HG03159 (cell line): ENCODE results near the gene ADARB1.

Source experiments
- ATAC-seq: cut with Tn5 transposase; IDR thresholded peaks from one replicate; pipeline ENCODE4 v1.9.1; 2021; ENCODE audit warnings: mild to moderate bottlenecking, moderate library complexity; ENCODE audit not compliant: unreplicated experiment

Gene ADARB1

DNA sequence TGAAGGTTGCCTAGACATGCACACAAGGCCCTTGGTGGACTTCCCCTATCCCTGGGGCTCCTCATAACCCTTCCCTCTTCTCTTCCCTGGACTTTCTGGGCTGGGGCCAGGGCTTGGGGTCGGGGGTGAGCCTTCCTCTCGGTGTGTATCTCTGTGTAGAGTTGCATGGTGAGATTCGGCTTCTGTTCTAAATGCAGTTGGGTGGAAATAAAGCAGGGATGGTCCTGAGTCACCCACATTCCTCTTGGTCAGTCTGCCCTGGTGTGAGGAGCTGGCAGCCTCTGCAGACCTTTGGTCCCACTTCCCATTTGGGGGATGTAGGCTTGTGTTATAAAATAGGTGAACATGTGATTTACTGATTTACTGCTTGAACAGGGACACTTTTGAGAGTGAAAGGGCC, 38.0 kb downstream of the ADARB1 start:
- ATAC-seq, result no peak

DNA sequence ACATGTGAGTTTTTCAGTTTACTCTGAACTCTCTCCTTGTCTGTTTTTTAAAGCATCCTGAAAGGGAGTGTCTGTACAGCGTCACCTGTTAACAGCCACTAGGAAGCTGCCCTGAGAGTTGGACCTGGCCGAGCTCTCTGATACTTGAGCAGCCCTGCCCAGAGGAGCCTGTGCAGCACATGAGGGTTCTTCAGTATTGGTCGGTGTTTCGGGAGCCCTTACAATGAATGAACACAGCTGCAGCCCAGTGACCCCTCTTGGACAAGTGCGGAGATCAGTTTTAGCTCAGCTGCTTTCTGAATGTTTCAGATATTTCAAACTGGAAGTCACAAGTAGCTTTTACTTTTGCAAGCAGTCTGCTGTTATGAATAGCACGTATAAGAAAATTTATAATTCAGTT, 39.2 kb downstream of the ADARB1 start:
- ATAC-seq, result no peak

DNA sequence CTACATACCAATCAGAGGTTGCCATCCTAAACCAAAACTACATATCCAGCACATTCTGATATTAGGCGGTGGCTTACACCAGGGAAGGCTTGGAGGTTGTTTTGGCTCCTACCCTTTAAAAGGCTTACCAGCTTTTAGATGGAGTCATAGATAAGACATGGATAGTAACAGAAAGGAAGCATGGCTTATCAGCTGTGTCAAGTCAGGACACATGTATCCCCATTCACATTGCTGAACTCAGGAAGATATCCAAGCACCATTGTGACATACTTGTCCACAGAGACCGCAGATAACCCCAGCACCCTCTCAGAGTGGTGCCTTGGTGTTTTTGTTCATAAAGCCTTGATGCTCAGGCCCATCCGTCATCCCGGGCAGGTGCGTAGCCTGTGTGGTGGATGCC, 39.7 kb downstream of the ADARB1 start:
- no peak for ATAC-seq

- no peak for ATAC-seq
These were observed 40.1 kb downstream of the ADARB1 start for GRCh38 chr21:45114475-45114874.

DNA sequence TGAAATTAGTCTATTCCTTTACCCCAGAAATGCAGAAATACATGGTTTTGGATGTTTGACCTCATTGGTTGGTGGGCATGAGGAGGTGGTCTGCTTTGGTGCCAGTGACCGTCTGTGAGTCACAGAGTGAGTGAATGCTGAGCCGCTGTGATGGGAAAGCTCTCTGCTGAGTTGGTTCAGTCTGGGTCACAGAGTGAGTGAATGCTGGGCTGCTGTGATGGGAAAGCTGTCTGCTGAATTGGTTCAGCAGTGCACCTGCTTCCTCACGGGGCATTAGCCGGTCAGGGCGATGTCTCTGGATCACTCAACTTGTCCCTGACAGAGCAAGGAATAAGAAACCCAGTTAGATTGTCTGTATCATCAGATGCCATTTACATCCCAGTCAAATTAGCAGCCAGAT, 40.8 kb downstream of the ADARB1 start:
- no peak for ATAC-seq

DNA sequence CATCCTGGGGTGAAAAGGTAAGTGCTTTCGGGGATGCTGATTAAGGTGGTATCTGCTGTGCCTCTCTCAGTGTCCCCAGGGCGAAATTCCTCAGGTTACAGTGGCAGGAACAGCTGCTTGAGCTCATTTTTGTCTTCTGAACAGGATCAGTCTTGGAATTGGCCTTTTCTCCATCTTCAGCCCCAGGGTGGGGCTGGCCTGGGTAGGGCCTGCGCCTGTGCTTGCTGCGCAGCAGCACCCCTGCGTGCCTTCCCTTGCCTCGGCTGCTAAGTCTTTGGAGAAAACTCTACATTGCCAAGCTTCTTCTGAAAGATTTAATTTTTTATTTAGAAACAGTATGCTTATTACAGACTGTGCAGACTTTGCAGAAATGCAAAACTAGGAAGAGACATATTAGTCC, 41.7 kb downstream of the ADARB1 start:
- no peak for ATAC-seq

DNA sequence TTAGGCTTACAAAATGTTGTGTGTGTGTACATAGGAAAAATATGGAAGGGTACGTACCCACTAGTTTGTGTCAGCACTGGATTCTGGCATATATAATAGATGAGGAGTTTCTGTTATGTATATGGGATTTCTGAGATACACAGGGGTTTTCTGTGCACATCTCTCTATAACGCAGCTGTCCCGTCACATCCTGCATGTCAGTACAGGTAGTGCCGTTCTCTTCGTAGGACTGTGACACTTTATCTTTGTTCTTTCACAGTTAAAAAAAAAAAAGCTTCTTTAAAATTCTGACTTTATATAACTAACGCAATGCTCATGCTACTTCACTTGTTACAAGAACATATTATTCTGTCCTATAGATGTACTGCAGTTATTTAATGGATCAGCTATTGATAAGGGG, 42.9 kb downstream of the ADARB1 start:
- no peak for ATAC-seq

DNA sequence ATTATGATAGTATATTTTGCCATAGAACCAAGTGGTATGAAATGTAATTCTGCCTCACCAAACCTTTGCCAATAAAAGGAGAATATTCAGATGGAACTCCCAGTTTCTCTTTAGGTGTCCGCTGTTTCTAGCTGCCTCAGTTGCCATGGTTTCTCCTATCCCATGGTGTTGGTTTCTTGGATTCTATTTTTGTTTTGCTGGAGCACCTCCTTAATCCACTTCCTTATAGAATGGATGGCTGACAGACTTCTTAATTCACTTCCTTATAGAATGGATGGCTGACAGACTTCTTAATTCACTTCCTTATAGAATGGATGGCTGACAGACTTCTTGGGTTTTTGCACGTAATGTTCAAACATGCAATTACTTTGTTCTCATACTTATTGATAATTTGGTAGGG, 43.7 kb downstream of the ADARB1 start:
- ATAC-seq, result no peak

GRCh38 chr21:45119812-45120211, 45.4 kb downstream of the ADARB1 start:
- ATAC-seq, result no peak

DNA sequence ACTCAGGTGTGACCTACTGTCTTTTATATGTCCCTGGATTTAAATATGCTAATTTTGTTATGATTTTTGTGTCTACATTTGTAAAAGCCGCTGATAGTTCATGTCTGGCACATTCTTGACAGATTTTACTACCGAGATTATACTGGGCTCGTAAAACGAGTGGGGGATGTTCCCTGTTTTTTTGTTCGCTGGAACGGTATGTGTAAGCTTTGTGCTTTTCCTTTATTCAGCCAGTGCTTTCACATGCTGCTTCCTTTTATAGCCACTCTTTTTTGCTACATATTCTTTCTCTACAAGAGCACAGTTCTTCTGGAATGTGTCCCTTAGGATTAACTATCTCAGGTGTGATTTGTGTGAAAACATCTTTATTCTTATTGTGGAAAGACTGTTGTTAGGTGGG, 46.6 kb downstream of the ADARB1 start:
- ATAC-seq, result no peak

- ATAC-seq, result no peak
These were observed 47.6 kb downstream of the ADARB1 start for GRCh38 chr21:45122030-45122429.

DNA sequence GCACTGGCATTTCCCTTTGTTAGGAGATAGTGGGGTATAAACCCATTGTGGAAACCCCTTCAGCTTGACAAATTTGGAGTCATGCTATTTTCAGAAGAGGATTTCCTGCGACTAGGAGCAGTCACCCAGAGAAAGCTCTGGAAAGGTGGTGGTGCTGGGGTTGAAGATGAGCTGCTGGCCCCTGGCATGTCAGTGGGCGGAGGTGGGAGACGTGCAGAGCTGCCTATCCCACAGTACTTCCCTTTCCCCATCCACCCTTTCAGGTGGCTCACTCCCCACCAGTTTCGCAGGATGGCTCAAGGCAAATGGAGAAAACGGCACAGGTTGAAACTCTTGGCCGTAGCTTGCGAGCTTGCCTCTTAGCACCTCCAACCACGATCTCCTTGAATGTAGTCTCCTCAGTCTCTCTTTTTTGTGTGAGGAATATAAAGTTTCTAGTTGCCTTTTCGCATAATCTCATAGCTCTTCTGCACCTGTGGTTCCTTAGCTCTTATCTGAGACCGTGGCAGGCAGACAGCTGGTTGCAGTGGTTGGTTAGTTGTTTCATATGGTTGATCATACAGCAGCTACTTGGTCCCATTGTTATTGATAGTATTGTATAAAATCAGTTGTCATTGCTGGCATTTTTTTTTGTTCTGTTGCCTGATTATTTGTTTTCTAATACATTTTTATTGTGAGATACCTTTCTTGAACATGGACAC, 48.2 kb downstream of the ADARB1 start:
- no peak for ATAC-seq

DNA sequence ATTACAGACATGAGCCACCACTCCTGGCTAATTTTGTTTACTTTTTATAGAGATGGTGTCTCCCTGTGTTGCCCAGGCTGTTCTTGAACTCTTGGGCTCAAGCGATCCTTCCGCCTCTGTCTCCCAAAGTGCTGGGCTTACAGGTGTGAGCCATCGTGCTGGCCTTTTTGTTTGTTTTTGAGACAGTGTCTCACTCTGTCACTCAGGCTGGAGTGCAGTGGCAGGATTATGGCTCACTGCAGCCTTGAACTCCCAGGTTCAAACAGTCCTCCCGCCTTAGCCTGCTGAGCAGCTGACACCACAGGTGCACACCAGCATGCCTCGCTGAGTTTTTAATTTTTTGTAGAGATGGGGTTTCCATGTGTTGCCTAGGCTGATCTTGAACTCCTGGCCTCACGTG, 49.1 kb downstream of the ADARB1 start:
- no peak for ATAC-seq

DNA sequence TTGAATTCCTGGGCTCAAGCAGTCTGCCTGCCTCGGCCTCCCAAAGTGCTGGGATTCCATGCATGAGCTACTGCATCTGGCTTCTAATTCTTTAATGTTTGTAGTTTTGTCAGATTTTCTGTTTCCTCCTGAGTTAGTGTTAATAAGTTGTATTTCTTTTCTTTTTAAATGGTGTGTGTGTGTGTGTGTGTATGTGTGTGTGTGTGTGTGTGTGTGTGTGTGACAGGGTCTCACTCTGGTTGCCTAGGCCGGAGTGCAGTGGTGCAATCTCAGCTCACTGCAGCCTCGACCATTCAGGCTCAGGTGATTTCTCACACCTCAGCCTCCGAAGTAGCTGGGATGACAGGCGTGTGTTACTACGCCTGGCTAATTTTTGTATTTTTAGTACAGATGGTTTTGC, 50.2 kb downstream of the ADARB1 start:
- ATAC-seq, result no peak

- ATAC-seq, result no peak
These were observed 51.0 kb downstream of the ADARB1 start for GRCh38 chr21:45125357-45125756.

DNA sequence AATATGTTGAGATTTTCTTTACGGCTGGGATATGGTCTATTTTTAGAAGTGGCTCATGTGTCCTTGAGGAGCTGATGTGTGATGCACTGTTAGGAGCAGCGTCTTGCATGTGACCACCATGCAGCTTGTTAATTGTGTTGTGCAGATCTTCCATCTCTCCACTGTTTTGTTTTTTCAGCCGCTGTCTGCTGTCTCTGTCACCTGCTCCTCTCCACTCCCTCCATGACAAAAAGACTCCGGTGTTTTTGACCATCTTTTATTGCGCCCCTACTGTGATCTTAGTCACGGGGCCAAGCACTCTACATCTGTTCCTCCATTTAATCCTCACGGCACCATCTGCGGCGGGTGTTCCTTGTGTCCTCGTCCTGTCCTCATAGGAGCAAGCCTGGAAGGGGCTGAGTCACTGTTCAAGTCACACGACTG, 51.8 kb downstream of the ADARB1 start:
- ATAC-seq, result no peak

- ATAC-seq, result no peak
These were observed 52.6 kb downstream of the ADARB1 start for GRCh38 chr21:45126983-45127382.

GRCh38 chr21:45127937-45128336, 53.6 kb downstream of the ADARB1 start:
- ATAC-seq, result no peak

GRCh38 chr21:45128613-45129188, 54.3 kb downstream of the ADARB1 start:
- no peak for ATAC-seq

- no peak for ATAC-seq
These were observed 55.0 kb downstream of the ADARB1 start for GRCh38 chr21:45129189-45129923.

- ATAC-seq, result no peak
These were observed 56.0 kb downstream of the ADARB1 start for GRCh38 chr21:45130324-45130774.

DNA sequence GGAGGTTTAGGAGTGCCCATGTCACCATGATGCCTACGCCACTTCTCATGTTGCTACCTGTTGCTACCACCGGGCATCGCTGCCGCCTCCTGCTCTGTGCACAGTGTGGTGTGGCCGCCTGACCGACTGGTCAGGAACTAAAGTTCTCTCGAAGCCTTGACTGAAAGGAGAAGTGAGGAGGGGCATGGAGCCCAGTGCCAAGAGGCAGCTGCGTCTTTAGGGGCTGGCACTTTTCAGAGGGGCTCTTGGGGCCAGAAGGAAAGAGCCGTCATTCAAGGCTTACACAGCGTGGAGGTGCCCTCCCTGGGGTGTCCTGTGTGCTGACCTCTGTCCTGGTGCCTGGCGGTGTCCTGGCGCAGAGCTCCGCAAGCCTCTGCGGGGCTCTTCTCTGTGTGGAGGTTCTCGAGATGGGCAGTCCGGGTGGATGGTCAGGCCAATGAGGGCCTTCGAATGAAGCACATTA, 57.2 kb downstream of the ADARB1 start:
- ATAC-seq, result no peak
